ENCODE measurements around the gene CDA.

CDA gene

DNA sequence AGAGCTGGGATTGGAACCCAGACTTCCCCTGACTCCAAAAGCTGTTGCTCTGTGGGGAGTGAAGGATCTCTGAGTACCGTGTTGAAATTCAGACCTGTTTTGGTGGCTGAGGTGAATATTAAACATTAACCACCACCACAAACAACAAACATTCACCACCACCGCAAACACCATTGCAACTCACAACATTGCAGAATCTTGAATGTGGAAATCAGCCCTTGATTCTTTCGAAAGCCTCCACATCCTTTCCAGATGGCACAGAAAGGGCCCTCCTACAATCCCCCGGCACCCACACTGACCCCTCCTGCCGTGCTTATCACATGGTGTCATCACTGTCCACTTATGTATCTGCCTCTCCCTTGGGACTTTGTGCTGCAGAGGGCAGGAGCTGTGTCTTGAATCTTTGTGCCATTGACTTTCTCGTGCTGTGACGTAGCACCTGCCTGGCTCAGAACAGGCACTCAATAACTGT, 1.4 kb downstream of the CDA start:
- Histone ChIP-seq H2AFZ (ENCODE audit: low read depth, low read length, severe bottlenecking) (no peak overlapping the region), H3K27ac (ENCODE audit: low read depth, low read length) (no peak overlapping the region)

DNA sequence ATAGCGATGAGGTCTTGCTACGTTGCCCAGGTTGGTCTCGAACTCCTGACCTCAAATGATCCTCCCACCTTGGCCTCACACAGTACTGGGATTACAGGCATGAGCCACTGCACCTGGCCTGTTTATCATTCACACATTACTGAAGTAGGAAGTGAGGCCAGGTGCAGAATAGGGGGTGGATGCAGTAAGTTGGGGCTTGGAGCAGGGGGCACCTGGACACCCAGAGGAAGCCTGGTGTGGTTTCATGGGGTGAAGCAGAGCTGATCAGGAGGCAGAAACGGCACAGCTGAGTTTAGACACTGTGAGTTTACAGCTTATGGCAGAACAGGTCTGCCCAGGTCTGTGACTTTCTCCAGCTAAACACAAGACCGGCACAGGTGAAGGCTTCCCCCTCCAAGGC, 4.9 kb downstream of the CDA start:
- Histone ChIP-seq H3K27ac (ENCODE audit: low read depth, low read length) (no peak overlapping the region), H3F3A (ENCODE audit: insufficient read depth) (no peaks in the 10 kb centered on the region), H3K79me2 (ENCODE audit: insufficient read depth, low read length) (no peaks in the 10 kb centered on the region), H3K4me2 (ENCODE audit: low read depth, low read length, poor library complexity, severe bottlenecking) (no peak overlapping the region), H3K9me3 (ENCODE audit: insufficient read depth, low read length) (no peaks in the 10 kb centered on the region), H3K4me3 (ENCODE audit: insufficient read depth, low read length, poor library complexity, severe bottlenecking) (no peak overlapping the region), H3K9ac (ENCODE audit: low read length) (no peak overlapping the region), H4K20me1 (ENCODE audit: low read depth, low read length) (no peaks in the 10 kb centered on the region), H2AFZ (ENCODE audit: low read depth, low read length, severe bottlenecking) (no peak overlapping the region), H3K27me3 (ENCODE audit: low read length) (no peaks in the 10 kb centered on the region), H3K9me2 (replicated peaks; ENCODE audit: insufficient read depth, low read length) (no peaks in the 10 kb centered on the region), H3K36me3 (ENCODE audit: low read length) (no peaks in the 10 kb centered on the region)
- no peak for TF ChIP-seq EZH2phosphoT487 (conservative IDR thresholded peaks at IDR 0.05; ENCODE audit: low read length)
- TF ChIP-seq, protein P1, sequence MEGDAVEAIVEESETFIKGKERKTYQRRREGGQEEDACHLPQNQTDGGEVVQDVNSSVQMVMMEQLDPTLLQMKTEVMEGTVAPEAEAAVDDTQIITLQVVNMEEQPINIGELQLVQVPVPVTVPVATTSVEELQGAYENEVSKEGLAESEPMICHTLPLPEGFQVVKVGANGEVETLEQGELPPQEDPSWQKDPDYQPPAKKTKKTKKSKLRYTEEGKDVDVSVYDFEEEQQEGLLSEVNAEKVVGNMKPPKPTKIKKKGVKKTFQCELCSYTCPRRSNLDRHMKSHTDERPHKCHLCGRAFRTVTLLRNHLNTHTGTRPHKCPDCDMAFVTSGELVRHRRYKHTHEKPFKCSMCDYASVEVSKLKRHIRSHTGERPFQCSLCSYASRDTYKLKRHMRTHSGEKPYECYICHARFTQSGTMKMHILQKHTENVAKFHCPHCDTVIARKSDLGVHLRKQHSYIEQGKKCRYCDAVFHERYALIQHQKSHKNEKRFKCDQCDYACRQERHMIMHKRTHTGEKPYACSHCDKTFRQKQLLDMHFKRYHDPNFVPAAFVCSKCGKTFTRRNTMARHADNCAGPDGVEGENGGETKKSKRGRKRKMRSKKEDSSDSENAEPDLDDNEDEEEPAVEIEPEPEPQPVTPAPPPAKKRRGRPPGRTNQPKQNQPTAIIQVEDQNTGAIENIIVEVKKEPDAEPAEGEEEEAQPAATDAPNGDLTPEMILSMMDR (IDR thresholded peaks at IDR 0.05; ENCODE audit: insufficient read depth, low read length, poor library complexity, severe bottlenecking), result no peak

More for the DNA sequence above, 1.4 kb downstream of the CDA start:
- TF ChIP-seq, protein P1 (IDR thresholded peaks at IDR 0.05; ENCODE audit: insufficient read depth, low read length, poor library complexity, severe bottlenecking), result no peak
- TF ChIP-seq EZH2phosphoT487 (conservative IDR thresholded peaks at IDR 0.05; ENCODE audit: low read length), result no peak
- H3K9ac ChIP-seq (ENCODE audit: low read length), result no peak overlapping the region
- no peaks in the 10 kb centered on the region for H4K20me1 ChIP-seq (ENCODE audit: low read depth, low read length)
- H3K4me3 ChIP-seq (ENCODE audit: insufficient read depth, low read length, poor library complexity, severe bottlenecking), result no peak overlapping the region
- no peak overlapping the region for H3K4me2 ChIP-seq (ENCODE audit: low read depth, low read length, poor library complexity, severe bottlenecking)
- no peaks in the 10 kb centered on the region for H3F3A ChIP-seq (ENCODE audit: insufficient read depth)
- no peaks in the 10 kb centered on the region for H3K79me2 ChIP-seq (ENCODE audit: insufficient read depth, low read length)
- no peaks in the 10 kb centered on the region for H3K27me3 ChIP-seq (ENCODE audit: low read length)
- H3K9me2 ChIP-seq (replicated peaks; ENCODE audit: insufficient read depth, low read length), result no peaks in the 10 kb centered on the region
- no peaks in the 10 kb centered on the region for H3K36me3 ChIP-seq (ENCODE audit: low read length)
- no peaks in the 10 kb centered on the region for H3K9me3 ChIP-seq (ENCODE audit: insufficient read depth, low read length)

DNA sequence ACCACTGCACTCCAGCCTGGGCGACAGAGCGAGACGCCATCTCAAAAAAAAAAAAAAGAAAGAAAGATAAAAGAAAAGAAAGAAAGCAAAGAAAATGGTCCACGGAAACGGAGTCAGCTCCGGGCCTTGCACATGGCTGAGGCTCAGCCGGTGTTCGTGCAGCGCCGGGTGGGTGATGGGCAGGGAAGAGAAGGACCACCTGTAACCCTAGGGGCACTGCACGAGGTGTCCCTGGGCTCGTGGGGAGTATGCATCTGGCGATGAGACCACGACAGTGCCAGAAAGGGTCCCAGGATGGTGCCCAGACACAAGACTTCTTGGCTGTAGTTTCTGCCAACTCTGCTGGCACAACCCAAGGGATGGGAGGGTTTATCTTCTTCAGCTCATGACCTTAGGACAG, 5.8 kb downstream of the CDA start:
- Histone ChIP-seq H3K27ac (ENCODE audit: low read depth, low read length) (no peak overlapping the region), H3K27me3 (ENCODE audit: low read length) (no peaks in the 10 kb centered on the region), H3K9ac (ENCODE audit: low read length) (no peak overlapping the region), H3K4me2 (ENCODE audit: low read depth, low read length, poor library complexity, severe bottlenecking) (no peak overlapping the region), H3K36me3 (ENCODE audit: low read length) (no peaks in the 10 kb centered on the region), H3K9me3 (ENCODE audit: insufficient read depth, low read length) (no peaks in the 10 kb centered on the region), H4K20me1 (ENCODE audit: low read depth, low read length) (no peaks in the 10 kb centered on the region), H2AFZ (ENCODE audit: low read depth, low read length, severe bottlenecking) (no peak overlapping the region), H3F3A (ENCODE audit: insufficient read depth) (no peaks in the 10 kb centered on the region), H3K79me2 (ENCODE audit: insufficient read depth, low read length) (no peaks in the 10 kb centered on the region), H3K4me3 (ENCODE audit: insufficient read depth, low read length, poor library complexity, severe bottlenecking) (no peak overlapping the region), H3K9me2 (replicated peaks; ENCODE audit: insufficient read depth, low read length) (no peaks in the 10 kb centered on the region)
- no peak for TF ChIP-seq EZH2phosphoT487 (conservative IDR thresholded peaks at IDR 0.05; ENCODE audit: low read length)
- TF ChIP-seq, protein P1 (IDR thresholded peaks at IDR 0.05; ENCODE audit: insufficient read depth, low read length, poor library complexity, severe bottlenecking), result no peak

Data from SU-DHL-6 (cell line).